ENCODE results near the gene PES1.
"Not testable (repeated sequence)": the region's sequence is repeated elsewhere in the genome, so short reads cannot be mapped to it uniquely, and the experiment has no call there.

PES1 gene

DNA sequence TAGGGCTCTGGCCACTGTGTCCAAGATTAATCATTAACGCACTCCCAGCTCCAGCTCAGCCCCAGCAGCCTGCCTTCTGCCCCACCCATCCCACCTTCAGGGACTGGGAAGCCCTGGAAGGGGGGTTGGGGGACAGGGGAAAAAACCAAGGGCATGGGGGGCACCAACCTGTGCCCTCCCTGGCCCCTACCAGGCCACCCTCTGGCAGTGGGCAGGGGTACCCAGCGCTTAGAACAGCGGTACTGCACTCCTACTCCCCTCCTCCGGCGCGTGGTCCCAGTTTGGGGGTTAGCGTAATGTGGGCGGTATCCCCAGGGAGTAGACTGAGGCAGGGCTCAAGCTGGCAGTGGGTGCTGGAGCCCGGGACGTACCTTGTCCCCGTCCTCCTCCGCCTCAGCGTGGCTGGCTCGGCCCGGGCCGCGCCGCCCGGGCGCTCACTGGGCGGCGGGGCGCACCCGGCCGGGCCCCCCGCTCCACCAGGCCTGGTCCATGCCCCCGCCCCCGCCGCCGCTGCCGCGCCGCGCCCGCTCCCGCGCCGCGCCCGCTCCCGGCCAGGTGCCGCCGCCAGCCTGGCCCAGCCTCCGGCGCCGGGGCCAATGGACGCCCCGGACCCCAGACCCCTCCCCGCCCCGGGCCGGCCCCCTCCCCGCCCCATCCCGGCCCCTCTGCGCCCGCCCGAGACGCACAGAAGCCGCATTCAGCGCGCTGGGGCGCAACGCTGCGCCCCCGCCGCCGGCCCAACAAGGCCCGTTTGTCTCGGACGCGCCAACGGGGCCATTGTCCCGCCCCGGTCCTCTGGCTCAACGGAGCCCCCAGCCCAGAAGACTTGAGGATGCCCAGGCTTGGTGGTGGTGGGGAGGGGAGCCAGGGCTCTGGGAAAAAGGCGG is 17.4 kb downstream of the PES1 start, which contains the start of gene GAL3ST1:
Gene GAL3ST1 (minus strand): TSS at position 571 of the 887 bp plus-strand sequence. CDS start 17,273 bp downstream, outside the sequence.
- DNase-seq (ENCODE audit: low read depth): no peak

DNA sequence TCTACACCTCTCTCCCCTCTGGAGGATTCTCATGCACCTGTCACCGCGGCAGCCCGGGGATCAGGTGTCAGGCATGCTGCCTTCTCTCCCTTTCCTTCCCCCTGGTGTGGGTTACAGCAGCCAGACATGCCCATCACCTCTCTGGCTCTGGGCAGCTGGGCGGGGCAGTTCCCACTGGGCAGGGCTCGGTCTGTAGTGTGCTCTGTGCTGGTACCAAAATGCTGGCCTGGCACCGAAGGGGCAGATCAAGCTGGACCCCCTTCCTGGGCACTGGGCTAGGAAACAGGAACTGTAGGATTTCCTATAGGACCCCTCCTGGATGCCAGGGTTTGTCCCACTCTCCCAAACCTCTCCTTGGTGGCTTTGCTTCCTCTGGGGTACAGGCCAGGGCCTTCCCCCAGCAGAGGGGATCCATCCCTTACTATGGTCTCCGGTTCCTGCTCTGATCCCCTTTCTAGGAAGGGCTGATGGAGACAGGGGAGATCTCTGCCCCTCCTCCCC is 18.1 kb downstream of the PES1 start:
- no peak for DNase-seq (ENCODE audit: low read depth)

DNA sequence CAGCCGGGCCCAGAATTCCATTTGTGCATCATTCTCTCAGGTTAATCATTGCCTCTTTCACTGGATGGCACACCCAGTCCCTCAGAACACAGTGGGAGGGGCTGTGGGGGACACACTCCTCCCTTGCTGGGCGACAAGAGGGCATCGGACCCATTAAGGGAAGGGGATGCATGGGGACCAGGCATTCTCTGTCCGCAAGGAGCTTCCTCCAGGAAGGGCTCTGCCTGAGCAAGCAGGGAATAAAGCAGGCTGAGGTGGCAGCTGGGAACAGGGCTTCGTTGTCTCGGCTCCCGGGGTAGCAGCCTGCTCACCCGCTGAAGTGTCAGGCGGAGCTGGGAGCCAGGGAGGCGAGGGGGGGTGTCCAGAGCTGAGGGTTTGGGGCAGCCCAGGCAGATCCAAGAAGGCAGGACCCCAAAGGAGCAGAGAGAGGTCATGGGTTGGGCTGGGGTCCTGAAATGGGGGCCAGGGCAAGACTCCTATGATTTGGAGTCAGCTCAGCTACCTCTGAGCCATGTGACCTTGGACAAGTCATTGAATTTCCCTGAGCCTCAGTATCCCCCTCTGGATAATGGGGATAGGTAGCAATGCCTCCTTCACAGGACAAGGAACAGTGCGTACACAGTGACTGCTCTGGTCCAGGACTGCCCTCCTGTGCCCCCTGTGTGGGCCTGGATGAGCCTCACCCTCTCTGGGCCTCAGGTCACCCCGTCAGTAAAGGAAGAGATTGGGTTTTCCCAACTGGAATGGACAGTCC is 18.7 kb downstream of the PES1 start:
- no peak for DNase-seq (ENCODE audit: low read depth)

DNA sequence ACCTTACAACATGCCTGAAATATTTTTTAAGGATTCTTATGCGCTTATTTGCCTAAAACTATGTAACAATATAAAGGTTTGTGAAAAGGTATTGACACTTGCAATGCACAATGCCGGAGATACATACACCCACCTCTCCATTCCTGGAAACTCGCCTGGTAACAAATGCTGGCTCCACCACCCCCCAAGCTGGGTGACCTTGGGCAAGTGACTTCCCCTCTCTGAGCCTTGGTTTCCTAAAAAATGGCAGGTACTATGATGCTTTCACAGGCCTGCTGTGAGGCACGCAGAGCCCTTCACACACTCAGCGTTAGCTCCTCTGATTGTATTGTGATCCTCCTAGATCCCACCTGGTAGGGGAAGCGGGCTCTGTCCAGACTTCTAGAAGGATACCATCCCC is 19.5 kb downstream of the PES1 start:
- no peak for DNase-seq (ENCODE audit: low read depth)

DNA sequence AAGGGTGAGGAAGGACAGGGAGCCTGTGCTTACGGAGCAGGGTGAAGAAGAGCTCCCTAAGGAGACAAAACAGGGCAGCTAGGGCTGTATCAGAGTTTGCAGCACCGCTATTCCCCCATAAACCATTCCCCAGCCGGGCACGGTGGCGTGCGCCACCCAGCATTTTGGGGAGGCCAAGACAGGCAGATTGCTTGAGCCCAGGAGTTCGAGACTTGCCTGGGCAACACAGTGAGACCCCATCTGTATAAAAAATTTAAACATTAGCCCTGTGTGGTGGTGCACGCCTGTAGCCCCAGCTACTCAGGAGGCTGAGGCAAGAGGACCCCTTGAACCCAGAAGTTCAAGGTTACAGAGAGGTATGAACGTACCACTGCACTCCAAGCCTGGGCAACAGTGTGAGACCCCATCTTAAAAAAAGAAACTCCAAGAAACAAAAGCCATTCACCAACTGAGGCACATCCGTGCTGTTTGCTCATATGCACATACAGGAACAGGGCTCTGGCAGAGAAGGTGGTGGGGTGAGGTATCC is 22.0 kb downstream of the PES1 start:
- no peak for DNase-seq (ENCODE audit: low read depth)

DNA sequence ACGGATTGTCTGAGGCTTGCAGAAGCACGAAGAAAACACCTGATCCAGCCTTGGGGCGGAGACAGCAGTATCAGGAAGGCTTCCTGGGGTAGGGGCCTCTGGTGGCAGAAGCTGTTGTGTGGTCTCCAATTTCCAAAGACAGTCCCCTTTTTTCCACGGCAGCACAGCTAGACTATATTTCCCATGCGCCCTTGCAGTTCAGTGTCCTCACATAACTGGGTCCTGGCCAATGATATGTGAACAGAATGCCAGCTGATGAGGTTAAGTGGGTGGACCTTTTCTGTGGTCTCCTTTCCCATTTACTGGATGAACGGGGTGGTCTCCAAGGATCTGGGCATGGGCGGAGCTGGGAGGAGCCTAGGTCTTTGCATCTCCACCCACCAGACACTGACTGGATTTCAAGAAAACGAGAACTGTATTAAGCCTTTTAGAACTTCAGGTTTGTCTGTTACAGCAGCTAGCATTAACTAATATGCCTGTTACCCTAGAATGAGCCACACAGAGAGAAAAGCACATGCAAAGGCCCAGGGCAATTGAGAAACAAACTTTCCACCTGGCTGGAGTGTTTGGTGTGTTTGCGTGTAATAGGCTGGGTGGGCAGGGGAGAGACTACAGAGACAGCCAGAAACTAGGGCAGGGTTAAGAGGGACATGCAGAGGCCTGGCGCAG is 23.4 kb downstream of the PES1 start:
- DNase-seq (ENCODE audit: low read depth): no peak

DNA sequence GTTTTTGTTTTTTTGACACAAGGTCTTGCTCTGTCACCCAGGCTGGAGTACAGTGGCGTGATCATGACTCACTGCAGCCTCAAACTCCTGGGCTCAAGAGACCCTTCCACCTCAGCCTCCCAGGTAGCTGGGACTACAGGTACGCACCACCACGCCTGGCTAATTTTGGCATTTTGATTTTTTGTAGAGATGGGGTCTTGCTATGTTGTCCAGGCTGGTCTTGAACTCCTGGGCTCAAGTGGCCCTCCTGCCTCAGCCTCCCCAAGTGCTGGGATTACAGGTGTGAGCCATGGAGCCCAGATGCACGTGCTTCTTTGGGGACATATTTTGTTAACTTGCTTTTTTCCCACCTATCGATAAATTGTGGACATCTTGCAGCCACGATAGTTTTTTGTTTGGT is 24.4 kb downstream of the PES1 start:
- not testable (repeated sequence) for DNase-seq (ENCODE audit: low read depth)

DNA sequence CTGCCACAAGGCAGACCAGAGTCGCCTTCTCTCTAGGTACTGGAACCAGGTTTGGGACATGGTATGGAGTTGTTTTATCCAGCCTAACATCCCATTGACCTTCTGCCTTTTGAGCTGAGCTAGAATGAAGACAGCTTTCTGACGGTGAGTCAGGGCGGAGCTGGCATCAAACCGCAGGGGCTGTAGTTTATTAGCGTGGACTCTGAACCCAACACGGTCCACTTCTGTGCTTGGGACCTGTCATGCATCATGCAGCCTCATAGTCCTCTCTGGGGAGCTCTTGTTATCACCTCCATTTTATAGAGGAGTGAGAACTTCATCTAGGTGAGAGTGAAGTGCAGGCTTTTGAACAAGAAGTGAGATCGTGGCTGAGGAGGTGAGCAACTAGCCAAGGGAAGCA is 25.6 kb downstream of the PES1 start:
- no peak for DNase-seq (ENCODE audit: low read depth)

DNA sequence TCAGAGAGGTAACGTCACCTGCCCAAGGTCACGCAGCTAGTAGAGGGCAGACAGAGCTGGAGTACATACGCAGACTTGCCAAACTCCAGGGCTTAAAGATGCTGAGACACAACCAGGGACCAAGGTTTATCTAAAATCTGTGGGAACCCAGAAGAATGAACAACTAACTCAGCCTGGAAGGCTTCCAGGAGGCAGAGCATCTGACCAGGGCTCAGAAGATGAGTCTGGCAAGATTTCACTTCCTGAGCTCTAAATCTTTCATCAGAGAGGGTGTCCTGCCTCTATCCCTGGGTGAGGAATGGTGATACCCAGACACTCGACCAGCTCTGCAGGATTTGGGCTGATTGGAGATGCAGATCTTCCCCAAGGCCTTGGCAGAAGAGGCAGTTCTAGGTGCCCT is 26.4 kb downstream of the PES1 start:
- DNase-seq (ENCODE audit: low read depth): no peak

DNA sequence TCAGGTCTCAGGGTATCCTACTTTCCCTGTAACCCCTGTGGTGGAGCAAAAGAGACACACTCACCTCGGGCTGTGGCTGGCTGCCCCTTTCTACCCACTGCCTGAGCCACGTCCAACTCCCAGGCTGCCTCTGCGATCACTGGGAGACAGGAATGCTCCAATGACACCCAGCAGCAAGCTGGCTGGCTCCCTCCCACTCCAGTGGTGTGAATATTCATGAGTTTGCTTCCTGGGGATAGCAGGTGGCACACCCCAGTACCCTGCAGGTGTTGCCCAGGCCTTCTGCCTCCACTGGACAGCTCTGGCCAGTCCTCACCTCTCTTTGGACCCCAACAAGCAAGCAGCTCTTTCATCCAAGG is 27.0 kb downstream of the PES1 start:
- no peak for DNase-seq (ENCODE audit: low read depth)

DNA sequence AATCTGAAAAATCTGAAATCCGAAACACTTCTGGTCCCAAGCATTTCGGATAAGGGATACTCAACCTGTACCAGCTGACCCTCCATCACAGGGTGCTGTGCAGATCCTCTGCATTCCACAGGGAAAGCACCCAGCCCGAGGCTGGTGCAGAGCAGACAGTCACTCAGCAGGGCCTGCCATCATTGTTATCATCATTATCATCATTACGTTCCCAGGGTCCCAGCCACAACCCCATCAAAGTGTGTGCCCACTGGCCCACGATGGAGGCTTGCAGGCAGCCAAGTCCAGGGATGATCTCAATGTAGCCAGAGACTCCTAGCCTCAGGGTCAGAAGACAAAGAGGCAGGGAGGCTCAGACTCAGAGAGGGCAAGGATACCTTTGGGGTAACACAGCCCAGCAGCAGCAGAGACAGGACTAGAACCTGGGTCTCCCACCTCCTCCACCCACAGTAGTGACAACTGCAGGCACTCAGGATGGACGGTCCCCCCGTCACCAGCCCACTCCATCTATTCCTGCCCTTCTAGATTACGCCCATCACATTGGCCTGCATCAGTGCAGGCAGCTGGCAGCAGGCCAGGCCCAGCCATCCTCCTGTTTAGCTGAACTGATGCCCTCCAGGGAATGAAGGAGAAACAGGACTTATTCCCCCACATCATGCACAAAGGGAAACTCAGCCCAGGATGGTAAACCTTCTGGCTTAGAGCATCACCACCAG is 27.5 kb downstream of the PES1 start:
- no peak for DNase-seq (ENCODE audit: low read depth)

DNA sequence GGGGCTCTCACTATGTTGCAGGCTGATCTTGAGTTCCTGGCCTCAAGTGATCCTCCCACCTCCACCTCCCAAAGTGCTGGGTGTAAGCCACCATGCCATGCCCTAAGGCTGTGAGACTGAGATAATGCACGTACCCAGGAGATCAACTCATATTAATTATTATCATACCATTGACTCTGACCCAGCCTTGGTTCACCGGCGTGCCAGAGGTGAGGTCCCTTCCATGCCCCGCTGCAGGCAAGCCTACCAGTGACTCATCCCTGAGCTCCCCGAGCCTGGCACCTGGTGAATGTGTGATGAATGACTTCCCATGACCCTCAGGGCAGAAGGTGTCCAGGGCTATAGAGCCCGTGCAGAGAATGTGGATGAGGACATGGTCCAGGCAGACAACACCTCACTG is 29.3 kb downstream of the PES1 start:
- no peak for DNase-seq (ENCODE audit: low read depth)

DNA sequence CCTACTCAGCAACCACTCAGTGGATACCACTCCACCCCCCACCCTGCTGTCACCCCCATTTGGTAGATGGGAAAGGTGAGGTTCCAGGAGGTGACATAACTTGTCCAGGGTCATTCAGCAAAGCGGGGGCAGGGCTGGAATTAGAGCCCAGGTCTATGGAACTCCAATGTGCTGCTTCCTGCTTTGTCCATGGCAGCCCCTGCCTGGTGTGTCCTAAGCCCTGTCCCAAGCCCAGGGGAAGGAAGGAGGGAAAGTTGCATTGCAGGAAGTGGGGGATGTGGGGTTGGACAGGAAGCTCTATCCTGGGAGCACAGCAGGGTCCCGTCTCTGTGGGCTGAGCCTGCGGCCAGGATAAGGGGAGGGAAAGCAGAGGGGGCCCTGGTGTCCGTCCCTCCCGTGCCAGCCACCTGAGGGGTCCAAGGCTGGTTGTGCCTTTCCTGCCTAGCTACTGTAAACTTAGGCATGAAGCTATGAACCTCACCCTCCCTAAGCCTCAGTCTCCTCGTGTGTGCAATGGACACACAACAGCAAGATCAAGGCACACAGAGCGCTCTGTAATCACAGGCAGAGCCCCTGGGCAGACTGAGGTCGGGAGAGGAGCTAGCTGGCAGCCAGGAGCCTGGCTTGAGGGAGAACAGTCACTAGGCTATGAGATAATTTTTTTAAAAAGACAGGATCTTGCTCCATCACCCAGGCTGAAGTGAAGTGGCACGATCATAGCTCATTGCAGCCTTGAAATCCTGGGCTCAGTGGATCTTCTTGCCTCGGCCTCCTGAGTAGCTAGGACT is 30.1 kb downstream of the PES1 start:
- no peak for DNase-seq (ENCODE audit: low read depth)

DNA sequence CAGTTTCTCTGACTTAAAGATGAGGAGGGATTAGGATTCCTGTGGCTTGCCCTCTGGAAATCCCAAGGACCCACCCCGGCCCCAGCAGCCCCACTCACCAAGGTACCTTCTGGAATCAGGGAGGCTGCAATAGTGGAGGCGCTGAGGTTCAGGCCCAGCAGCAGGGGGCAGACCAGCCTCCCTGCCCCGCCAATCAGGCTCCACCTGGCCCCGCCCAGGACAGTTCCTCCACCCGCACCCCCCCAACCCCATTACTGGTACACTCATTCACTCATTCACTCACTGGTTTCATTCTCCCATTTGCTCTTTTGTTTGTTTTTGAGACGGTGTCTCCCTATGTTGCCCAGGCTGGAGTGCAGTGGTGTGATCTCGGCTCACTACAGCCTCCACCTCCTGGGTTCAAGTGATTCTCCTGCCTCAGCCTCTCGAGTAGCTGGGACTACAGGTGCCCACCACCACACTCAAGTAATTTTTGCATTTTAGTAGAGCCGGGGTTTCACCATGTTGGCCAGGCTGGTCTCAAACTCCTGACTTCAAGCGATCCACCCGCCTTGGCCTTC is 31.0 kb downstream of the PES1 start:
- not testable (repeated sequence) for DNase-seq (ENCODE audit: low read depth)

DNA sequence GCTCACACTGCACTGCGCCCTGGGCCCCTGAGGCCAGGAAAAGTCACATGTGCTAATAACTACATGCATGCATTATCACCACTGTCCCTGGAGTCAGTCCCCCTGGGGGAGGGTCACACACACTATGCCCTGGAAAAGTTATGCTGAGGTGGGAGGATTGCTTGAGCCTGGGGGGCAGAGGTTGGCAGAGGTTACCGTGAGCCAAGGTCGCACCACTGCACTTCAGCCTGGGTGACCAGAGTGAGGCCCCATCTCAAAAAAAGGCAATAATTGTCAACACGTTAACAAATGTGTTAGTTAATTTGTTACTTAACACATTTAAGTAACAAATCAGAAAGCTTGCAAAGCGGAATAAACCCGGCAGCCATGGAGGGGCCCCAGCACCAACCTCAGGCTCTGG is 31.8 kb downstream of the PES1 start:
- no peak for DNase-seq (ENCODE audit: low read depth)

DNA sequence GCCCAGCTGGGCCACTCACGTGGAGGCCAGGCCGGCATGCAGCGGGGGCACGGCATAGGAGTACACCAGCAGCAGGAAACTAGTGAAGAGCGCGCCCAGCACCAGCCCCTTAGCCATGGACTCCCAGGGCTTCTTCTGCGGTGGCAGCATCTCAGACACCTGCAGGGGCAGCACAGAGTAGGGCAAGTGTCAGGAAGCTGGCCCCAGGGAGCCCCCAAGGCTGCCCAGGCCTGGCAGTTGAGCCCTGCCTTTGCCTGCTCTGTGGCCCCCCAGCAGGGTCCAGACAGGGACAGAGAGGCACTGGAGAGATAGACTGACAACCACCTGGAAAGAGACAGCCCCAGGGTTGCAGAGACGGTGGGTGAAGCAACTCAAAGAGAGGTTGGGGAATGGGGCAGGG is 34.5 kb downstream of the PES1 start:
- no peak for DNase-seq (ENCODE audit: low read depth)

DNA sequence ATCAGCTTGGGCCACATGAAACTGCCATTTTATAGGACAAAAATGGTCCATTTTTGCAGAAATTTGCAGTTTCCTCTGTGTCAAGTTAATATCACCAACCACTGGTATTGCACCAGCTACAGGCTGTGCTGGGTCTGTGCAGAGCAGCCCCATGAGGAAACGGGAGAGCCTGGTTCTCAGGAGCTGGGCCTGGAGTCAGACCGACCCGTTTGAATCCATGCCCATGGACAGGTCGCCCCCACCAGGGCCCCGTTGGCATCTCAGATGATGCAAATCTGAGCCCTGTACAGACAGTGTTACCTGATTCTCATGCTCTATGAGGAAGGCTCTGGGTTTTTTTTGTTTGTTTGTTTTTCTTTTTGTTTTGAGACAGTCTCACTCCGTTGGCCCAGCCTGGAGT is 35.3 kb downstream of the PES1 start:
- DNase-seq (ENCODE audit: low read depth): no peak

DNA sequence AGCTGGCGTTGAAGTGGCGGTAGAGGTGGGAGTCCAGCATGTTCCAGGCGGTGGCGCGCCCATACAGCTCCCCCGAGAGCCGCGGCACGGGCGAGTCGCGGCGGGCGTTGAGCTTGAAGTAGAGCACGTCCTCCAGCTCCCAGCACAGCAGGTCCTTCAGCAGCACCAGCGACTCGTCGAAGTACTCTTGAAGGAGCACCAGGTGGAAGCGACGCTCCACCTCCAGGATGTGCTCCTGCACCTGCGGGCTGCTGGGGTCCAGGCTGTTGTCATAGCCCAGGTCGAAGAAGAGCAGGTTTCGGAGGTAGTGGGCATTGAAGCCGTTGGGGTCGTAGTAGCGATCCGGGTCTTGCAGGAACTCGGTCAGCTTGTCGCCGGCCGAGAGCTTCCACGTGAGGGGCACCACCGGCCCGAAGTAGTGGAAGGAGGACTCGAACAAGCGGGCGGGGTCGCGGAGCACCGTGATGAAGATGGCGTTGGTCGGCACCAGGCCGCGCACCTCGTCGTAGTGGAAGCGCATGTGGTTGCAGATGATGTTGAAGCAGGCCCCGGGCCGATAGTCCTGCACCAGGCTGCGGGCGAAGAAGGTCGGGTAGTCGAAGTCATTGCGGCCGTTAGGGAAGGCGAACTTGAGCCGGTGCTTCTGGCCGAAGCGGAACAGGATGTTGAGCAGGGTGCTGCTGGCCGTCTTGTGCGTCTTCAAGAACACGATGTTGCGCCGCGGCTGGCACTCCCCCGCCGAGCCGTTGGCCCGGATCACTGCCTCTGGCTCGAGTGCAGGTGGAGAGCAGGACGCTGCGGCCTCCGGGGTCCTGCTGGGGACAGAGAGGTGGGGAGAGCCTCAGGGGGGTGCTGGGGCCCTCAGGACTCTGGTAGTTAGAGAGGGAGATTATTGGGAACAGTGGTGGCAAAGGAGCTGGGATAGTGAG is 36.2 kb downstream of the PES1 start:
- no peak for DNase-seq (ENCODE audit: low read depth)

DNA sequence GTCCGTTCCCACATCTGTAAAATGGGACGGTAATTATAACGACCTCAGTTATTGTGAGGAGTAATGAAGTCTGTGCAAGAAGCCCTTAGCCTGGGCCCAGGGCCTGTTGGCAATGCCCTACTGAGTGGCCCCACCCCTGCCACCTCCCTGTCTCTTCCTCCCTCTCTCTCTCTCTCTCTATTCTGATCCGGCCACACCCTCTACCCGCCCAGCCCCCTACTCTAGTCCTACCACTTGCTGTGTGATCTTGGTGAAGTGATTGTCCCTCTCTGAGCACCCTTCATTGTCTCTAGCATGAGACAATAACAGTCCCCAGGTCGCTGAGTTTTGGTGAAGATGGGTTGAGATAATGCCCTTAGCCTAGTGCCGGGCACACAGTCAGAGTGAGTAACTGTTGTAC is 37.7 kb downstream of the PES1 start:
- no peak for DNase-seq (ENCODE audit: low read depth)
